Activated T-helper 1 cell treated with anti-CD3 and anti-CD28 coated beads, Interleukin-12 subunit alpha, Interleukin-12 subunit beta, Interleukin-2, Interleukin-4 antibody, amounts not matched to agents 30 ng/mL and 10 ng/mL and 1 ng/mL, durations not matched to agents 14 hours and 24 hours and 36 hours (primary cell): ENCODE data around the gene FAHD1. TPM values are rescaled to one million over a fixed set of nuclear protein-coding genes. Genes with fewer than 3 reads are reported as not detected.

Source experiments
- DNase-seq: peaks from one replicate; pipeline ENCODE4 v3.0.0; 2021; ENCODE audit warnings: low spot score
- H3K27ac Mint-ChIP-seq: one replicate; pipeline ENCODE4 v1.8.0; 2021; ENCODE audit warnings: mild to moderate bottlenecking, mixed read lengths
- H3K27me3 Mint-ChIP-seq: one replicate; pipeline ENCODE4 v1.8.0; 2022; ENCODE audit warnings: mild to moderate bottlenecking, moderate library complexity, mixed read lengths; ENCODE audit not compliant: insufficient read depth
- H3K36me3 Mint-ChIP-seq: one replicate; pipeline ENCODE4 v1.8.0; 2021; ENCODE audit warnings: low read depth, mixed read lengths
- H3K4me1 Mint-ChIP-seq: one replicate; pipeline ENCODE4 v1.8.0; 2021; ENCODE audit warnings: low read depth, mixed read lengths
- H3K4me3 Mint-ChIP-seq: one replicate; pipeline ENCODE4 v1.8.0; 2021; ENCODE audit warnings: mild to moderate bottlenecking, moderate library complexity, mixed read lengths
- H3K9me3 Mint-ChIP-seq: one replicate; pipeline ENCODE4 v1.8.0; 2021; ENCODE audit warnings: mixed read lengths
- intact Hi-C: fragments of 100-400 bp; cut with micrococcal nuclease; formaldehyde crosslinking; loops from one replicate; pipeline ENCODE4 v1.15.1; 2024
- total RNA-seq: library from RNA; stranded (reverse); gene quantifications from 2 replicates; pipeline ENCODE4 v1.2.3, GENCODE V29; 2022

The FAHD1 gene
- total RNA-seq, 1 donor from 2014 or later, result 19.4 TPM

DNA sequence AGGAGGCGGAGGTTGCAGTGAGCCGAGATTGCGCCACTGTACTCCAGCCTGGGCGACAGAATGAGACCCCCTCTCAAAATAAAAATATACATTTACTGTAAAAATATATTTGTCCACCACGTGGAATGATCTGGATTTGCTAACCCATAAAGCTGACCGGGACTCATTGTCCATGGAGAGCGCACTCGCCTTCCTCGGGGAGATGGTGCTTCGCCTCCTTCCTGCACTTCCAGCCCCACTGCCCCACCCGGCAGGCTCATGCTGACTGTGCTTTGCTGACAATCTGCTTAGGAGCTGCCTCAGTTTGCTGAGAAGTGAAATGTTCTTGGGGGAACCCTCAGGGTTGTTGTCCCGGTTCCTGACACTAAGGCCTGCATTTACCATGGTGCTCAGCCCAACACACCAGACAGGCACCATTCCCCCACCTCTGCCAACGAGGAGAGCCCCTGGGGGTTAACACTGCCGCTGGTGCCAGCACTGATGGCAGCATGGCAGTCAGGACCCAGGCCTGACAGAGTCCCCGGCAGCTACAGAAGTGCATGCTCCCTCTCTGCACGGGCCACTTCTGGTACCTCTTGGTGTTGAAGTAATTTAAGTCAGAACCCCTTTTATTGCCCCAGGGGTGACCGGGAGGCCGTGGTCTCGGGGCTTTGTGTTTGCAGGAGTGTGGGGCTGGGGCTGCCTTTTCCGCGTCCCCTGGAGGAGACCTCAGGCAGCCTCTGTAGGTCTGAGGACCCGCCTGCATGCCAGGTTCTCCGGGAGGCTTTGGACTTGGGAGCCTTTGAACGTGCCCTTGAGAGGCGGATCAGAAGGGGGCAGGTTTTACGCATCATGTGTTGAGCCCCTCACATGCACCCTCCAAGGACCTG is 41.8 kb upstream of the FAHD1 start:
- intact Hi-C loops, result loop anchor here (5.0 to 10.0 kb wide), 2 partner anchors 142 to 750 kb away; partner anchors contain the start of genes CEMP1 and PDPK1
- DNase-seq, result no peak
- H3K36me3 Mint-ChIP-seq, result peaks cover 4% of the 10 kb centered on the region
- H3K9me3 Mint-ChIP-seq, result no peaks in the 10 kb centered on the region
- no peaks in the 10 kb centered on the region for H3K27me3 Mint-ChIP-seq
- H3K27ac Mint-ChIP-seq, result no peak overlapping the region
- peak overlapping the region; percentile 75 for H3K4me3 Mint-ChIP-seq
- H3K4me1 Mint-ChIP-seq, result no peaks in the 10 kb centered on the region

DNA sequence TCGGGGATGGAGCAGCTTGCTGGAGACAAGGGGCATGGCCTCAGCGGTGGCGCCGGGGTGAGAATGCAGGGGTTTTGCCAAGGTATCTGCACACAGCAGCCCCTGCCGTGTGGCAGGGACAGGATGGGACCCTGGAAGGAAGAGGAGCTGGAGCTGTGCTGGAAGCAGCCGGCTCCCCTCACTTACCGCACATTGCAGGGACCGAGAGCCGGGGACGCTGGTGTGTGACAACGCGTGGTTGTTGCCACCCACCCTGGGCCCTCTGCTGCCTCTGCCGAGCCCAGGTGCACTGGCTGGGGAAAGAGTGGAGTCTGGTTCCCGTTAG is 41.2 kb upstream of the FAHD1 start:
- intact Hi-C loops, result loop anchor here (10.0 kb wide), 1 partner anchor 749 kb away; the partner anchor contains the start of genes CEMP1 and PDPK1
- Mint-ChIP-seq H3K4me3 (no peak overlapping the region), H3K27me3 (no peaks in the 10 kb centered on the region), H3K27ac (no peak overlapping the region), H3K4me1 (no peaks in the 10 kb centered on the region), H3K9me3 (no peaks in the 10 kb centered on the region), H3K36me3 (peaks cover 4% of the 10 kb centered on the region)
- DNase-seq, result no peak

DNA sequence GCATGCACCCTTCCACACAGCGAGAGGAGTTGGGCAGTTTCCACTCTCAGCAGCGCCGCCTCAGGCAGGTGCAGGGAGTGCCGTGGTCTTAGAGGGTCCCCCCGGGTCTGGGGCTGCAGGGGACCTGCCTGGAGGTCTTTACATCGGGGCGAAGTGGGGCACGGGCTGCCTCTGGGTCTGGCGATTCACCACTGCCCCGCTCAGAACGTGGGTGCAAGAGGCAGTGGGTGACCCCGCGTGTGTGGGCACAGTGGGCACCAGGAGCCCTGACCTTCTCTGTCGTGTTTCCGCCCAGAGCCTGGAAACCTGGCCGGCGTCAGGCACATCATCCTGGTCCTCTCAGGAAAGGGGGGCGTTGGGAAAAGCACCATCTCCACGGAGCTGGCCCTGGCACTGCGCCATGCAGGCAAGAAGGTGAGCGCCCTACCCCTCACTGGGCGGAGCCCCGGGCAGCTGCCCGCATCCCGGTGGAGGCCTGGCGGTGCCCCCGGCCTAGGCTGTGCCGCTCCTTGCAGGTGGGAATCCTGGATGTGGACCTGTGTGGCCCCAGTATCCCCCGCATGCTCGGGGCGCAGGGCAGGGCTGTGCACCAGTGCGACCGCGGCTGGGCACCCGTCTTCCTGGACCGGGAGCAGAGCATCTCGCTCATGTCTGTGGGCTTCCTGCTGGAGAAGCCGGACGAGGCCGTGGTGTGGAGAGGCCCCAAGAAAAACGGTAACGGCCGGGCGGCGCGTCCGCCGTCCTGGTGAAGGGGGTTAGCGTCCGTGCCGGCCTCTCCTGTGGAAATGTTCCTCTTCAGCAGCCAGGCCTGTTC is 40.6 kb upstream of the FAHD1 start:
- H3K27me3 Mint-ChIP-seq, result no peaks in the 10 kb centered on the region
- H3K4me1 Mint-ChIP-seq, result no peaks in the 10 kb centered on the region
- H3K27ac Mint-ChIP-seq, result no peak overlapping the region
- no peak overlapping the region for H3K4me3 Mint-ChIP-seq
- DNase-seq, result no peak
- peaks cover 4% of the 10 kb centered on the region for H3K36me3 Mint-ChIP-seq
- no peaks in the 10 kb centered on the region for H3K9me3 Mint-ChIP-seq
- intact Hi-C loops, result loop anchor here (10.0 kb wide), 1 partner anchor 748 kb away; the partner anchor contains the start of genes CEMP1 and PDPK1

- Mint-ChIP-seq H3K36me3 (peaks cover 4% of the 10 kb centered on the region), H3K9me3 (no peaks in the 10 kb centered on the region), H3K4me3 (no peak overlapping the region), H3K27ac (no peak overlapping the region), H3K4me1 (no peaks in the 10 kb centered on the region), H3K27me3 (no peaks in the 10 kb centered on the region)
- DNase-seq, result no peak
- intact Hi-C loops, result loop anchor here (10.0 kb wide), 1 partner anchor 748 kb away; the partner anchor contains the start of genes CEMP1 and PDPK1
These were observed 40.0 kb upstream of the FAHD1 start for GRCh38 chr16:1787056-1787321.

- DNase-seq, result no peak
- Mint-ChIP-seq H3K27ac (no peak overlapping the region), H3K36me3 (peaks cover 4% of the 10 kb centered on the region), H3K4me3 (no peak overlapping the region), H3K4me1 (no peaks in the 10 kb centered on the region), H3K9me3 (no peaks in the 10 kb centered on the region), H3K27me3 (no peaks in the 10 kb centered on the region)
- intact Hi-C loops, result loop anchor here (10.0 kb wide), 1 partner anchor 747 kb away; the partner anchor contains the start of genes CEMP1 and PDPK1
These were observed 39.5 kb upstream of the FAHD1 start for GRCh38 chr16:1787322-1788094.

GRCh38 chr16:1788095-1788707 is 38.8 kb upstream of the FAHD1 start:
- Mint-ChIP-seq H3K4me3 (no peak overlapping the region), H3K27ac (no peak overlapping the region), H3K27me3 (no peaks in the 10 kb centered on the region), H3K36me3 (peaks cover 4% of the 10 kb centered on the region), H3K4me1 (no peaks in the 10 kb centered on the region), H3K9me3 (no peaks in the 10 kb centered on the region)
- intact Hi-C loops, result loop anchor here (10.0 kb wide), 1 partner anchor 747 kb away; the partner anchor contains the start of genes CEMP1 and PDPK1
- no peak for DNase-seq

DNA sequence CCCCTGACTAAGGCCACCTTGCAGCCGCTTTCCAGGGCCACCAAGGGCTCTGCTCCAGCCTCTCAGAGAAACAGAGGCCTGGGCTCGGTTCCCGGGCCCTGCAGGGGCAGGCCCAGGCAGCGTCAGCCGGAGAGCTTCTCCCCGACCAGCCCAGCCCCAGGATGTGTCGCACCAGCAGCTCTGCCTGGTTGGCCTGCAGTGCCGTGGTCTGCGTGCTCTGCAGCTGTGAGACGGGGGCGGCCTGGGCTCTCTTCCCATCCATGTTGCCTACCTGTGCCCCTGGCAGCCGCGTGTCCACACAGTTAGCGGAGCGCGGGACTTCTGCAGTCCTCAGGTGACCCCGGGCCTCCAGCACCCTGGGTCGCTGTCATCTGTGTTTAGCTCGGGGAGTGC is 38.3 kb upstream of the FAHD1 start:
- intact Hi-C loops, result loop anchor here (10.0 kb wide), 1 partner anchor 746 kb away; the partner anchor contains the start of genes CEMP1 and PDPK1
- Mint-ChIP-seq H3K9me3 (no peaks in the 10 kb centered on the region), H3K27ac (no peak overlapping the region), H3K27me3 (no peaks in the 10 kb centered on the region), H3K36me3 (peaks cover 2% of the 10 kb centered on the region), H3K4me3 (no peak overlapping the region), H3K4me1 (no peaks in the 10 kb centered on the region)
- no peak for DNase-seq

- Mint-ChIP-seq H3K4me1 (no peaks in the 10 kb centered on the region), H3K9me3 (no peaks in the 10 kb centered on the region), H3K27me3 (no peaks in the 10 kb centered on the region), H3K36me3 (peaks cover 2% of the 10 kb centered on the region), H3K4me3 (no peak overlapping the region), H3K27ac (no peak overlapping the region)
- intact Hi-C loops, result loop anchor here (10.0 kb wide), 1 partner anchor 745 kb away; the partner anchor contains the start of genes CEMP1 and PDPK1
- no peak for DNase-seq
These were observed 37.4 kb upstream of the FAHD1 start for GRCh38 chr16:1789643-1790045.

DNA sequence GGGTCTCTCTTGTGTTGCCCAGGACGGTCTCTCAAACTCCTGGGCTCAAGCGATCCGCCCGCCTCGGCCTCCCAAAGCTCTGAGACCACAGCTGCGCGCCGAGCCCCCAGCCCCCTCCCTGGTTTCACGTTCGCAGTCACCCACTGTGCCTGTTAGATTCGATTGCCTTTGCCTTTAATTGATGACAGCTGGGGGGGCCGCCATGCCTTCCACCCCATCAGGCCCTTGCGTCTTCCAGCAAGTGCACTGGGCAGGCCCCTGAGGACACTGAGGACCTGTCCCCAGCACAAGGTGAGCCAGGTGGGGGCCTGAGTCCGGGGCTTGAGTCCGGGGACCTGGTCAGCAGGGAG is 36.8 kb upstream of the FAHD1 start:
- intact Hi-C loops, result no loop called here
- H3K27me3 Mint-ChIP-seq, result no peaks in the 10 kb centered on the region
- peaks cover 2% of the 10 kb centered on the region for H3K36me3 Mint-ChIP-seq
- no peak overlapping the region for H3K27ac Mint-ChIP-seq
- no peaks in the 10 kb centered on the region for H3K4me1 Mint-ChIP-seq
- DNase-seq, result no peak
- no peak overlapping the region for H3K4me3 Mint-ChIP-seq
- no peaks in the 10 kb centered on the region for H3K9me3 Mint-ChIP-seq

- intact Hi-C loops, result no loop called here
- H3K4me1 Mint-ChIP-seq, result no peaks in the 10 kb centered on the region
- no peaks in the 10 kb centered on the region for H3K9me3 Mint-ChIP-seq
- no peak for DNase-seq
- no peak overlapping the region for H3K4me3 Mint-ChIP-seq
- H3K27ac Mint-ChIP-seq, result no peak overlapping the region
- H3K27me3 Mint-ChIP-seq, result no peaks in the 10 kb centered on the region
- peaks cover 2% of the 10 kb centered on the region for H3K36me3 Mint-ChIP-seq
These were observed 36.3 kb upstream of the FAHD1 start for GRCh38 chr16:1790611-1791255.

DNA sequence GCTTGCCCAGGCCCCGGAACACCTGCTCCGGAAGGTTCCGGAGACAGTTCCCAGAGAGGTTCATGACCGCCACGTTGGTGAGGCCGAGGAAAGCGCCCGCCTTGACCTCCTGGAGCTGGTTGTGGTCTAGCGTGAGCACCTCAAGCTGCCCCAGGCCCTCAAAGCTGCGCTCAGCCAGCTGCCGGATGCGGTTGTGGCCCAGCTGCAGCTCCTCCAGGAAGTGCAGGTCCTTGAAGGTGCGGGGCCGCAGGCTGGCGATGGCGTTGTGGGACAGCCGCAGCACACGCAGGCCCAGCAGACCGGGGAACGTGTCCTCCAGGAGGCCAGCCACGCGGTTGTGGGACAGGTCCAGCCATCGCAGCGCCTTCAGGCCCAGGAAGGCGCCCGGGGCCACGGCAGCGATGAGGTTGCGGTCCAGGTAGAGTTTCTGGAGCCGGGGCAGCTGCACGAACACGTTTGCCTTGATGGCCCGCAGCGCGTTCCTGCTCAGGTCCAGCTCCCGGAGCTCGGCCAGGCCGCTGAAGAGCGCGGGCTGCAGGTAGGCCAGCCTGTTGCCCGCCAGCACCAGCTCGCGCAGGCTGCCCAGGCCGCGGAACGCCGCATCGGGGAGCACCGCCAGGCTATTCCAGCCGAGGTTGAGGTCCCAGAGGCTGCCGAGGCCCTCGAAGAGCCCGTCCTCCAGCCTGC is 35.6 kb upstream of the FAHD1 start:
- no peak for DNase-seq
- intact Hi-C loops, result no loop called here
- no peaks in the 10 kb centered on the region for H3K27me3 Mint-ChIP-seq
- H3K27ac Mint-ChIP-seq, result no peak overlapping the region
- no peaks in the 10 kb centered on the region for H3K4me1 Mint-ChIP-seq
- H3K9me3 Mint-ChIP-seq, result no peaks in the 10 kb centered on the region
- H3K36me3 Mint-ChIP-seq, result peaks cover 2% of the 10 kb centered on the region
- H3K4me3 Mint-ChIP-seq, result no peak overlapping the region
